Glutamatergic neuron (in vitro differentiated cells): Measurements from ENCODE around the gene MYBBP1A. TPM values are rescaled to one million over a fixed set of nuclear protein-coding genes. Genes with fewer than 3 reads are reported as not detected.

ENCODE experiments used
- DNase-seq: peaks from one replicate; pipeline ENCODE4 v3.0.0; 2022
- H3K27ac Mint-ChIP-seq: one replicate; pipeline ENCODE4 v1.8.0; 2020; ENCODE audit warnings: mild to moderate bottlenecking, mixed read lengths, inconsistent platforms; ENCODE audit not compliant: unreplicated experiment
- H3K27me3 Mint-ChIP-seq: one replicate; pipeline ENCODE4 v1.8.0; 2020; ENCODE audit warnings: mild to moderate bottlenecking, moderate library complexity, mixed read lengths, inconsistent platforms; ENCODE audit not compliant: unreplicated experiment
- H3K36me3 Mint-ChIP-seq: one replicate; pipeline ENCODE4 v1.8.0; 2020; ENCODE audit warnings: mild to moderate bottlenecking, mixed read lengths, inconsistent platforms; ENCODE audit not compliant: unreplicated experiment
- H3K4me1 Mint-ChIP-seq: one replicate; pipeline ENCODE4 v1.8.0; 2020; ENCODE audit warnings: mild to moderate bottlenecking, low read depth, mixed read lengths, inconsistent platforms; ENCODE audit not compliant: unreplicated experiment
- H3K4me3 Mint-ChIP-seq: one replicate; pipeline ENCODE4 v1.8.0; 2020; ENCODE audit warnings: mild to moderate bottlenecking, mixed read lengths, inconsistent platforms; ENCODE audit not compliant: unreplicated experiment
- H3K9me3 Mint-ChIP-seq: one replicate; pipeline ENCODE4 v1.8.0; 2020; ENCODE audit warnings: mild to moderate bottlenecking, moderate library complexity, mixed read lengths, inconsistent platforms; ENCODE audit not compliant: unreplicated experiment
- CTCF ChIP-seq: fragments of 200-600 bp; sonication (generic); IDR thresholded peaks from one replicate; pipeline ENCODE4 v1.5.0; 2021; ENCODE audit not compliant: partially characterized antibody, unreplicated experiment
- total RNA-seq: library from RNA; stranded (reverse); fragmentation: NEBNext Ultra II Directional; extraction: Animal tissue kit (Norgen Biotek cat#: 25700); gene quantifications from one replicate; pipeline ENCODE4 v1.2.1, GENCODE V29; 2021; ENCODE audit not compliant: unreplicated experiment

The MYBBP1A gene
- total RNA-seq, 1 donor from 2014 or later: 44.8 TPM

GRCh38 chr17:4527134-4527533 is 28.1 kb downstream of the MYBBP1A start:
- peaks cover 23% of the 10 kb centered on the region for H3K27me3 Mint-ChIP-seq
- peaks cover 29% of the 10 kb centered on the region for H3K9me3 Mint-ChIP-seq
- peaks cover 35% of the 10 kb centered on the region for H3K4me1 Mint-ChIP-seq
- H3K36me3 Mint-ChIP-seq: peaks cover 4% of the 10 kb centered on the region
- peak overlapping the region; percentile 49 for H3K27ac Mint-ChIP-seq
- H3K4me3 Mint-ChIP-seq: peak overlapping the region; percentile 1
- no peak for DNase-seq
- TF ChIP-seq CTCF: no peak

GRCh38 chr17:4525691-4526397 is 29.3 kb downstream of the MYBBP1A start:
- Mint-ChIP-seq H3K9me3 (peaks cover 28% of the 10 kb centered on the region), H3K36me3 (no peaks in the 10 kb centered on the region), H3K4me3 (no peak overlapping the region), H3K4me1 (peaks cover 43% of the 10 kb centered on the region), H3K27ac (peak overlapping the region; percentile 62), H3K27me3 (peaks cover 19% of the 10 kb centered on the region)
- TF ChIP-seq CTCF: no peak
- no peak for DNase-seq

- DNase-seq: no peak
- TF ChIP-seq CTCF: no peak
- Mint-ChIP-seq H3K4me1 (peaks cover 44% of the 10 kb centered on the region), H3K4me3 (peak overlapping the region; percentile 12), H3K27ac (peak overlapping the region; percentile 100), H3K36me3 (no peaks in the 10 kb centered on the region), H3K27me3 (peaks cover 16% of the 10 kb centered on the region), H3K9me3 (peaks cover 27% of the 10 kb centered on the region)
These were observed 31.2 kb downstream of the MYBBP1A start for GRCh38 chr17:4523946-4524345.

- no peak for TF ChIP-seq CTCF
- peak overlapping the region; percentile 100 for H3K27ac Mint-ChIP-seq
- H3K4me1 Mint-ChIP-seq: peaks cover 46% of the 10 kb centered on the region
- peak; percentile 63 for DNase-seq
- peaks cover 4% of the 10 kb centered on the region for H3K36me3 Mint-ChIP-seq
- peak overlapping the region; percentile 82 for H3K4me3 Mint-ChIP-seq
- H3K27me3 Mint-ChIP-seq: peaks cover 22% of the 10 kb centered on the region
- H3K9me3 Mint-ChIP-seq: peaks cover 31% of the 10 kb centered on the region
These were observed 32.5 kb downstream of the MYBBP1A start for GRCh38 chr17:4522661-4523060.

GRCh38 chr17:4520894-4521600 is 34.1 kb downstream of the MYBBP1A start:
- Mint-ChIP-seq H3K4me1 (peaks cover 37% of the 10 kb centered on the region), H3K4me3 (no peak overlapping the region), H3K9me3 (peaks cover 29% of the 10 kb centered on the region), H3K27me3 (peaks cover 18% of the 10 kb centered on the region), H3K27ac (peak overlapping the region; percentile 100), H3K36me3 (peaks cover 5% of the 10 kb centered on the region)
- TF ChIP-seq CTCF: no peak
- no peak for DNase-seq
